Pancreas (tissue), 10 donors: ENCODE data around the gene PML. TPM values are rescaled to one million over a fixed set of nuclear protein-coding genes. Genes with fewer than 3 reads are reported as not detected.
"Not testable (repeated sequence)": the region's sequence is repeated elsewhere in the genome, so short reads cannot be mapped to it uniquely, and the experiment has no call there.

ENCODE experiments used
- ATAC-seq, 4 donors: fragments of 200-7000 bp; cut with Tn5 transposase; one replicate each; pipeline versions ENCODE4 v1.8.0 to v1.9.1; 2020; ENCODE audit warnings: mild to moderate bottlenecking in 4 of 4, moderate library complexity in 4 of 4
- DNase-seq, 6 donors: peaks; one replicate each; pipeline ENCODE4 v3.0.0-alpha.2; 2020
- FAIRE-seq: peaks from 2 replicates; lab custom pipeline; 2012; peaks lifted over from hg19 to GRCh38; lab: Jason Lieb, UNC
- H3K27ac ChIP-seq, 4 donors: fragments of 200-600 bp; sonication (generic); 1 replicate in 3 of 4; 2 replicates in 1 of 4; pipeline versions ENCODE4 v1.5.0 to v1.8.0; 2020
- H3K27me3 ChIP-seq, 4 donors: fragments of 200-600 bp; one replicate each; pipeline ENCODE4 v1.8.0; 2021
- H3K36me3 ChIP-seq, 3 donors: fragments of 200-600 bp; sonication (generic) in 1 of 3; one replicate each; pipeline versions ENCODE4 v1.5.0 to v1.8.0; 2020 to 2021
- H3K4me1 ChIP-seq, 3 donors: fragments of 200-600 bp; one replicate each; pipeline ENCODE4 v1.8.0; 2021
- H3K4me3 ChIP-seq, 4 donors: fragments of 200-600 bp; sonication (generic) in 2 of 4; one replicate each; pipeline versions ENCODE4 v1.5.0 to v1.8.0; 2020 to 2021
- H3K9me3 ChIP-seq, 4 donors: fragments of 200-600 bp; one replicate each; pipeline ENCODE4 v1.8.0; 2021
- WGBS, 2 donors: extraction: QIAGEN DNeasy Blood & Tissue Kit; methylation state at CpG; one replicate each; pipeline ENCODE4 v1.1.7; 2013; 5-methylcytosine and 5-hydroxymethylcytosine counted together
- intact Hi-C, 3 donors: fragments of 100-400 bp; cut with DNase I; formaldehyde crosslinking; loops; one replicate each; pipeline versions ENCODE4 v1.11.1 to v1.14.2; 2022
- polyA plus RNA-seq, 2 donors: library from polyadenylated mRNA; stranded (reverse); fragments of 200-250 nt; gene quantifications; one replicate each; pipeline ENCODE4 v1.2.3, GENCODE V29; 2013
- total RNA-seq, 6 donors: library from RNA; stranded (reverse); fragmentation: NEBNext Ultra II Directional in 4 of 6; extraction: Animal tissue kit (Norgen Biotek cat#: 25700) in 4 of 6; gene quantifications; one replicate each; pipeline versions ENCODE4 v1.2.1 to v1.2.4, GENCODE V29; 2021 to 2023
- TF ChIP-seq, protein P1 (sequence below), 4 donors: fragments of 200-600 bp; sonication (generic) in 3 of 4; IDR thresholded peaks; one replicate each; pipeline versions ENCODE4 v1.5.0 to v1.8.0; 2021; ENCODE audit warnings: antibody characterized with exemption in 4 of 4
- donor health status: healthy with polysubstance abuse.
- donor health status: DM: no; HTN: no; CAD: no; lungs with moderate emphysema.
- donor health status: DM: no; HTN: no; CAD: no.
- donor health status: control.
- donor health status: control.
- donor health status: Bipolar disorder and iron deficiency.
- donor health status: DM: yes; HTN: yes; CAD: no.
- donor health status: DM: no; HTN: no; CAD: no.
- donor health status: DM: no; HTN: no; CAD: no.
- donor health status: DM: yes; HTN: yes; CAD: no.

Gene PML
- total and polyA plus RNA-seq, 8 donors, result 10.6 to 31.7 (median 15.4) TPM

DNA sequence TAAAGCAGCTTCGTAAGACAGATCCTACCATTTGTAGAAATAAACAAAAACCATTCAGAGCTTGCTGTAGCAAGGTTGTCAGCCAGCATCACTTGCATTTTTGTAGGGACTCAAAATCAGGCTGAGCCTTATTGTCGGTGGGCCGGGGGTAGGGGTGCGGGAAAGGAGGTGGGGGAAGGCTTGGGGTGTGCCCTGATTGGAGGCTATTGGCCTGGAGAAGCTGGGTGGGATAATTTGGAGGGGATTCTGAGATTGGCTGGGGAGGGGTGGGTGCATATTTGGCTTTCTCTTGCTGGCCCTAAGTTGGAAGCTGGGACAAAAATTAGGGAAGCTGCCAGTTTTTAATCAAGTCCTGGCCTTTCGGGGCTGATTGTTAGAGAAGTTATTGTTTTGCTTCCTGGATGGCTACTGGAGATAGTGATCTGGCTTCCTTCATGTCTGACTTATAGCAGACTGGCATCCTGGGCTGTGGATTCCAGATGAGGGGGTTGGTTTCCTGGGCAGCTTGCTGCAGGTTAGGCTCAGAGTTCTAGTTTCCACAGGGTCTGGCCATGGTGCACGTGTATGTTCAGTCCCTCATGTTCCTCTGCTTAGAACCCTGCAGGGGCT is 25.3 kb upstream of the PML start:
- H3K27me3 ChIP-seq, result no peaks in the 10 kb centered on the region
- no peak overlapping the region for H3K27ac ChIP-seq
- no peak for ATAC-seq
- TF ChIP-seq, protein P1, sequence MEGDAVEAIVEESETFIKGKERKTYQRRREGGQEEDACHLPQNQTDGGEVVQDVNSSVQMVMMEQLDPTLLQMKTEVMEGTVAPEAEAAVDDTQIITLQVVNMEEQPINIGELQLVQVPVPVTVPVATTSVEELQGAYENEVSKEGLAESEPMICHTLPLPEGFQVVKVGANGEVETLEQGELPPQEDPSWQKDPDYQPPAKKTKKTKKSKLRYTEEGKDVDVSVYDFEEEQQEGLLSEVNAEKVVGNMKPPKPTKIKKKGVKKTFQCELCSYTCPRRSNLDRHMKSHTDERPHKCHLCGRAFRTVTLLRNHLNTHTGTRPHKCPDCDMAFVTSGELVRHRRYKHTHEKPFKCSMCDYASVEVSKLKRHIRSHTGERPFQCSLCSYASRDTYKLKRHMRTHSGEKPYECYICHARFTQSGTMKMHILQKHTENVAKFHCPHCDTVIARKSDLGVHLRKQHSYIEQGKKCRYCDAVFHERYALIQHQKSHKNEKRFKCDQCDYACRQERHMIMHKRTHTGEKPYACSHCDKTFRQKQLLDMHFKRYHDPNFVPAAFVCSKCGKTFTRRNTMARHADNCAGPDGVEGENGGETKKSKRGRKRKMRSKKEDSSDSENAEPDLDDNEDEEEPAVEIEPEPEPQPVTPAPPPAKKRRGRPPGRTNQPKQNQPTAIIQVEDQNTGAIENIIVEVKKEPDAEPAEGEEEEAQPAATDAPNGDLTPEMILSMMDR (IDR thresholded peaks at IDR 0.05), result no peak
- intact Hi-C loops, result no loop called here
- peaks cover 0 to 6% (median 0%) of the 10 kb centered on the region in 3 donors for H3K4me1 ChIP-seq
- DNase-seq, result no peak
- 74 to 75% methylated on average over 6 of the region's 6 CpGs for WGBS, 2 donors
- FAIRE-seq, result no peak
- H3K9me3 ChIP-seq, result no peaks in the 10 kb centered on the region
- H3K4me3 ChIP-seq, result no peak overlapping the region
- H3K36me3 ChIP-seq, result no peaks in the 10 kb centered on the region

DNA sequence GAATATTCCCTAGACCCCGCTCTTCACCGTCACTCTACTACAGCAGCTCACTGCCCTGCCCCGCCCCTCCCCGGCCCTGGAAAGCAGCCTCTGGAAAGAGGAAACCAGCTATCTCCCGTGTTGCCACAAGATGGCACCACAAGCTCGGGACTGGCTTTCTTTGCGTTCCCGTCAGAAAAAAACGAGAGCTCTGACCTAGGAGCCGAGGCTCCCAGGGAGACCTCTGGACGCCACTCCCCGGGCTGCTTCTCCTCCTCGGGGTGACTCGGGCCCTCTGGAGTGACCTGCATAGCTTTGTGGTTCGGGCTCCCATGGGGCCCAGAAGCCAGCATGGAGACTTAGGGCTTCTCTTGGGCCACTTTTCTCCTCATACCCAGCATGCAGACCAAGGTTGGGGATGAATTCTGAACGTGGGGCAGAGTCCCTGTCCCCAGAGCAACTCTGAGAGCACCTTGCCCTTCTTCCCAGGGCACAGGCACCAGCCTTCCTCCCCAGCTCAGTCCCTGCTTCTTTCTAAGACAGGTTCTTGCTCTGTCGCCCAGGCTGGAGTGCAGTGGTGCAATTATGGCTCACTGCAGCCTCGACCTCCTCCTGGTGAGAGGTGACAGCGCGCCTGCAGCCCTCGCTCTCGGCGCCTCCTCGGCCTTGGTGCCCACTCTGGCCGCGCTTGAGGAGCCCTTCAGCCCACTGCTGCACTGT is 21.4 kb upstream of the PML start:
- 19 to 23% methylated on average over 26 of the region's 26 CpGs for WGBS, 2 donors
- ATAC-seq, result peak; percentile 96 to 99 (median 98)
- no peaks in the 10 kb centered on the region for H3K36me3 ChIP-seq
- H3K27ac ChIP-seq, result no peak overlapping the region
- peaks cover 0 to 6% (median 0%) of the 10 kb centered on the region in 4 donors for H3K27me3 ChIP-seq
- no peak for FAIRE-seq
- H3K4me1 ChIP-seq, result peaks cover 0 to 6% (median 0%) of the 10 kb centered on the region in 3 donors
- intact Hi-C loops, result loop anchor here in 1 of 3 donors (10.0 kb wide), 1 partner anchor 352 kb away; no protein-coding TSS in a partner anchor
- peak overlapping the region in 1 of 4 donors; percentile 25 for H3K4me3 ChIP-seq
- peak; percentile 71 to 90 (median 85) for DNase-seq
- no peaks in the 10 kb centered on the region for H3K9me3 ChIP-seq
- TF ChIP-seq, protein P1 (IDR thresholded peaks at IDR 0.05), result peak; percentile 49 to 75 (median 66)

DNA sequence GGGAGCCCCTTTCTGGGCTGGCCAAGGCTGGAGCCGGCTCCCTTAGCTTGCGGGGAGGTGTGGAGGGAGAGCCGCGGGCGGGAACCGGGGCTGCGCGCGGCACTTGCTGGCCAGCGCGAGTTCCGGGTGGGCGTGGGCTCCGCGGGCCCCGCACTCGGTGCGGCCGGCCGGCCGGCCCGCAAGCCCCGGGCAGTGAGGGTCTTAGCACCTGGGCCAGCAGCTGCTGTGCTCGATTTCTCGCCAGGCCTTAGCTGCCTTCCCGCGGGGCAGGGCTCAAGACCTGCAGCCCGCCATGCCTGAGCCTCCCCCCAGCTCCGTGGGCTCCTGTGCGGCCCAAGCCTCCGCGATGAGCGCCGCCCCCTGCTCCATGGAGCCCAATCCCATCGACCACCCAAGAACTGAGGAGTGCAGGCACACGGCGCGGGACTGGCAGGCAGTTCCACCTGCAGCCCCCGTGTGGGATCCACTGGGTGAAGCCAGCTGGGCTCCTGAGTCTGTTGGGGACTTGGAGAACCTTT is 20.8 kb upstream of the PML start:
- H3K4me3 ChIP-seq, H3K36me3 ChIP-seq, H3K9me3 ChIP-seq, FAIRE-seq, H3K4me1 ChIP-seq, H3K27me3 ChIP-seq, DNase-seq, H3K27ac ChIP-seq: not testable (repeated sequence)
- intact Hi-C loops, result loop anchor here in 1 of 3 donors (10.0 kb wide), 1 partner anchor 351 kb away; no protein-coding TSS in a partner anchor
- 76 to 81% methylated on average over 34 to 39 of the region's 39 CpGs for WGBS, 2 donors
- ATAC-seq, result peak in 1 of 4 donors; percentile 3

DNA sequence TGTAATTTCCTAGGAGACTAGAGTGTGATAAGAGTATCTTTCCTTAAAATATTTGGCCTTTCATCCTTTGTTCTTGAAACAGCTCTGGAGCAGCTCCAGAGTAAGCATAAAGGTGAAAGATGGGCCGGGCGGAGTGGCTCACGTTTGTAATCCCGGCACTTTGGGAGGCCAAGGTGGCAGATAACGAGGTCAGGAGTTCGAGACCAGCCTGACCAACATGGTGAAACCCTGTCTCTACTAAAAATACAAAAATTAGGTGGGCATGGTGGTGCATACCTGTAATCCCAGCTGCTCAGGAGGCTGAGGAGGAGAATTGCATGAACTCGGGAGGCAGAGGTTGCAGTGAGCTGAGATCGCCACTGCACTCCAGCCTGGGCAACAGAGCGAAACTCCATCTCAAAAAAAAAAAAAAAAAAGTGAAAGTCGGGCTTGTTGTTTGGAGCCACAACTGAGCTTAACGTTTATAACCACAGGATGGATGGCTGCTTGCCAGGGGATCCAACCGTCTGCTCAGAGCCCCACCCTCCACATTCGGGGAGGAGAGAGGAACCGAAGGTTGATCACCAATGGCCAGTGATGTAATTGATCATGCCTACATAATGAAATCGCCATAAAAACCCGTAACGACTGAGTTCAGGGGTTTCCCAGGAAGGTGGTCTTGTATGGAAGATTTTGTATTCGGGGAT is 18.9 kb upstream of the PML start:
- WGBS, 2 donors, result 39 to 54% methylated on average over 18 of the region's 18 CpGs
- H3K27me3 ChIP-seq, FAIRE-seq, H3K9me3 ChIP-seq, H3K27ac ChIP-seq, DNase-seq, H3K4me1 ChIP-seq, ATAC-seq, H3K36me3 ChIP-seq, H3K4me3 ChIP-seq: not testable (repeated sequence)
- intact Hi-C loops, result loop anchor here in 1 of 3 donors (10.0 kb wide), 1 partner anchor 349 kb away; no protein-coding TSS in a partner anchor

DNA sequence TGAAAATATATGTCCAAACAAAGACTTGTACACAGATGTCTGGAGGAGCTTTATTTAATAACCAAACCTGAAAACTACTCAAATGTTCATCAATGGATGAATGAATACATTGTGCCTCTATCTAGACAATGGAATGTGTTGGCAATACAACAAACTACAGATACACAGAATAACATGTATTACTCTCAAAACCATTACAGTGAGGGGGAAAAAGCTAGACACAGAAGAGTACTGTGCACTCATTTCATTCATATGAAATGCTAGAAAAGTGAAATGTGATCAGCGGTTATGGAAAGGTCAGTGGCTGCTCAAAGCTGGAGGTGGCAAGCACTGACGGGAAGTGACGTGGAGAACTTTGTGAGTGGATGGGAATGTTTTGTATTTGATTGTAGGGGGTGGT is 15.6 kb upstream of the PML start:
- intact Hi-C loops, result loop anchor here in 1 of 3 donors (10.0 kb wide), 1 partner anchor 346 kb away; no protein-coding TSS in a partner anchor
- WGBS, 2 donors, result 57 to 63% methylated on average over 3 of the region's 3 CpGs
- TF ChIP-seq, protein P1 (IDR thresholded peaks at IDR 0.05), result no peak
- no peaks in the 10 kb centered on the region for H3K9me3 ChIP-seq
- H3K27me3 ChIP-seq, result peaks cover 0 to 6% (median 0%) of the 10 kb centered on the region in 4 donors
- H3K36me3 ChIP-seq, result no peaks in the 10 kb centered on the region
- no peak overlapping the region for H3K27ac ChIP-seq
- ATAC-seq (peak in 1 of 4 donors; percentile 29), FAIRE-seq (no peak), DNase-seq (no peak)
- no peak overlapping the region for H3K4me3 ChIP-seq
- peaks cover 0 to 12% (median 0%) of the 10 kb centered on the region in 3 donors for H3K4me1 ChIP-seq
